Retinal pigment epithelial cell (primary cell): ENCODE data around the gene PKP2.

Source experiments
- DNase-seq: peaks from one replicate; pipeline ENCODE4 v3.0.0-alpha.2; 2010; ENCODE audit warnings: low read depth
- H3K4me3 ChIP-seq: 2 replicates; pipeline ENCODE4 v1.5.1; 2011; ENCODE audit warnings: mild to moderate bottlenecking, low read length, control low read depth, moderate library complexity
- TF ChIP-seq, protein P1 (sequence below): conservative IDR thresholded peaks from 2 replicates; pipeline ENCODE4 v1.5.1; 2011; ENCODE audit warnings: low read depth, low read length, control low read depth, inconsistent platforms

PKP2 gene

DNA sequence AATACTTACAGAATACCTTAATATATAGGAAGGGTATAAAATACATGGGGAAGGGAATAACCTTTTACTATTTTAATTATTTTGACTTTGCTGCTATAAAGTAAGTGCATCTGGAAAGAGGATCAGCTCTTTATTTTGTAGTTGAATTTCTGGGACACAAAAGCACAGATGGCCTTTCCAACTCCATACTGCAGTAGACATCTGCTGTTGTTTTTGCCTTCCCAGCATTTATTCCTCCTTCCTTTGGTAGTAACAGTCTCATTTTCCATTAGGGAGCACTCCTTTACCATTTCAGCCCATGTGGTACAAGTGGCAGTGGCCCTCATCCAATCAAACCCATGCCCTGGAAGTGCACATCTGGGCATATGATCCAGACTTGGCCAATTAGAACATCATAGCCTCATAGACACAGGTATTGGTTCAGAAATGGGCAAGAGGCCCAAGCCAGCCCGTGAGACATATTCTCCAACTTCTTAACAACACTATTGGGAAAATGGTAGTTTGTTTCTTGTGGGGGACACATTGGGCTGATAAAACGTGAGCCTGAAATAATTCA is 76.1 kb downstream of the PKP2 start:
- TF ChIP-seq, protein P1, sequence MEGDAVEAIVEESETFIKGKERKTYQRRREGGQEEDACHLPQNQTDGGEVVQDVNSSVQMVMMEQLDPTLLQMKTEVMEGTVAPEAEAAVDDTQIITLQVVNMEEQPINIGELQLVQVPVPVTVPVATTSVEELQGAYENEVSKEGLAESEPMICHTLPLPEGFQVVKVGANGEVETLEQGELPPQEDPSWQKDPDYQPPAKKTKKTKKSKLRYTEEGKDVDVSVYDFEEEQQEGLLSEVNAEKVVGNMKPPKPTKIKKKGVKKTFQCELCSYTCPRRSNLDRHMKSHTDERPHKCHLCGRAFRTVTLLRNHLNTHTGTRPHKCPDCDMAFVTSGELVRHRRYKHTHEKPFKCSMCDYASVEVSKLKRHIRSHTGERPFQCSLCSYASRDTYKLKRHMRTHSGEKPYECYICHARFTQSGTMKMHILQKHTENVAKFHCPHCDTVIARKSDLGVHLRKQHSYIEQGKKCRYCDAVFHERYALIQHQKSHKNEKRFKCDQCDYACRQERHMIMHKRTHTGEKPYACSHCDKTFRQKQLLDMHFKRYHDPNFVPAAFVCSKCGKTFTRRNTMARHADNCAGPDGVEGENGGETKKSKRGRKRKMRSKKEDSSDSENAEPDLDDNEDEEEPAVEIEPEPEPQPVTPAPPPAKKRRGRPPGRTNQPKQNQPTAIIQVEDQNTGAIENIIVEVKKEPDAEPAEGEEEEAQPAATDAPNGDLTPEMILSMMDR = no peak
- no peak overlapping the region for H3K4me3 ChIP-seq
- DNase-seq = no peak

DNA sequence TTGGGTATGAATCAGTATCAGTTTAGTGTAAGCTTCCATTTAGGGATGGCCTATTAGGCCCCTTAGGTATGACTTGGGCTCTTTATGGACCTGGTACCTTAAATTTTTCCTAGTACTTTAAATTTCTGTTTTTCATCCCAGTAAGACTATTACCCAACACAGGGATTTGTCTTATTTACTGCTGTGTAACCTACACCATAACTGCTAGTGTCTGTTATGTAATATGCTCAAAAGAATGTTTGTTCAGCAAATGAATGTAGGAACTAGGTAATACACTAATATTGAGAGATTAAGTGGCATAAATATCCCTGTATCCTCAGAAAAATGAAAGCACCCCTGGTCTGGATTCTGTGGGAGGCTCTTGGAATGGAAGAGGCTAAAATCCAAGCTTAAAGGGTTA is 77.2 kb downstream of the PKP2 start:
- no peak for DNase-seq
- TF ChIP-seq, protein P1 = no peak
- no peak overlapping the region for H3K4me3 ChIP-seq

DNA sequence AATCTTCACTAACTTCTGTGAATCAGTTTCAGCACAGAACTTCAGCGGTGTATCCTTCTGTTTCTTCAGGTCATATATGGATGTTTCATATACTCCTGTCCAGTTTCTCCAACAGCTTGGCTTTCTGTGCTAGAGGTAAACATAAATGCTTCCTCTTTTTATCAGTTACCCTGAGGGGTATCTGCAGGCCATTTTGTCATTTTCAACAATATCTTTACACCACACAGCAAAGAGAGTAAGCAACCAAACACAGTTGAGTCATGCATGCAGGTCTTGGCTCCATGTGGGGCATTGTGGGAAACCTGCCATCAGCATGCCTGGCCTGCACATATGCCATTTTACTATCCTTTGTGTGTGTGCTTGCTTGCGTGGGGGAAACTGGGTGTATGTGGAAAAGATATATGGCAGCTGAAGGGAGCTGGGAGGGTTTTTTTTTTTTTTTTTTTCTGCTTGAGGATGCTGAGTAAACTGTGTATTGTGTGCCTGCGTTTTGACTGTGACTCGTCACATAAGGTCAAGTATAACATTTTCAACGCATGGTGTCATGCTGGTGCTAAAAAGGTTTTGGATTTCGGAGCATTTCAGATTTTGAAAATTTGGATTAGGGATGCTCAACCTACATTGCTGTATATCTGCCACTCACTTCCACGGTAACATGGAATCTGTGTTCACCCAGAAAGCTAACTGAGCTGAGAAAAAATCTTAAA is 84.7 kb downstream of the PKP2 start:
- no peak for DNase-seq
- TF ChIP-seq, protein P1 = no peak
- H3K4me3 ChIP-seq = no peak overlapping the region

DNA sequence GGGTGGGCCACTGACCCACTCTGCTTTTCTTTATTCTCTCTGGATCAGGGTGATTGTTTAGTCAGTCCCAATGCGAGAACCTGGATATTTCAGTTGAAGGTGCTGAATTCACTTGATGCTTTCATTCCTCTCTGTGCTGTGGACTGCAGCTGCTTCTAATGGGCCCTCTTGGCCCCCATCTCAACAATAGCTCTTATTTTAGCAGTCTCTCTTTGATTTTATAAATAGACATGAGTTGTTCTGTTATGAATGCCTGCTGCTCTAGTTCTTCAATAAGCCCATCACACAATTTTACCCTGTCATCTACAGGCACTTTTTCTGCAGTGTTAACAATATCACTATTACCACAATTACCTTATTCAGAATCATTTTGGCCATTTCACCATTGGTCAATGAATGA is 86.7 kb downstream of the PKP2 start:
- TF ChIP-seq, protein P1 = no peak
- no peak for DNase-seq
- H3K4me3 ChIP-seq = no peak overlapping the region

DNA sequence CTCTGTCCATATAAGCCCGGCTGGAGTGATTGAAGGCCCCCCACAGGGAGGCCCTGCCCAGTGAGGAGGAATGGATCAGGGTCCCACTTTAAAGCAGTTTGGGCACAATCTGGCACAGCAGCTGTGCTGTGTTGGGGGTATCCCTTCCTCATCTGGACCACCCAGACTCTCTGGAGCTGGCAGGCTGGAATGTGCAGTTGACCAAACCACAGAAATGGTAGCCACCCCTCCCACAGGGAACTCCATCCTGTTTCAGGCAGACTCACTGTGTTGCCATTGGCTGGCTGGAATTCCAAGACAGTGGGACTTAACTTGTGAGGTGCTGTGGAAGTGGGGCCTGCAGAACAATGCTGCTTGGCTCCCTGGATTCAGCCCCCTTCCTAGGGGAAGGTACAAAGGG is 87.4 kb downstream of the PKP2 start:
- TF ChIP-seq, protein P1 = no peak
- no peak for DNase-seq
- no peak overlapping the region for H3K4me3 ChIP-seq

DNA sequence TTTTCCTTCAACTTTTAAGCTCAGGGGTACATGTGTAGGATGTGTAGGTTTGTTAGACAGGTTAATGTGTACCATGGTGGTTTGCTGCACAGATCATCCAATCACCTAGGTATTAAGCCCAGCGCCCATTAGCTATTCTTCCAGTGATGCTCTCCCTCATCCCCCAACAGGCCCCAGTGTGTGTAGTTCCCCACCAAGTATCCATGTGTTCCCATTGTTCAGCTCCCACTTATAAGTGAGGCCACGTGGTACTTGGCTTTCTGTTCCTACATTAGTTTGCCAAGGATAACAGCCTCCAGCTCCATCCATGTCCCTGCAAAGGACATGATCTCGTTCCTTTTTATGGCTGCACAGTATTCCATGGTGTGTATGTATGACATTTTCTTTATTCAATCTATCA is 92.3 kb downstream of the PKP2 start:
- no peak for DNase-seq
- TF ChIP-seq, protein P1 = no peak
- no peak overlapping the region for H3K4me3 ChIP-seq
